NCI-H2029 (cell line): ENCODE data around the gene TRAFD1.

ENCODE experiments used
- DNase-seq: peaks from one replicate; lab custom pipeline; 2025; lab: John Stamatoyannopoulos, UW

The TRAFD1 gene

GRCh38 chr12:112160611-112161010 lies 35.3 kb downstream of the TRAFD1 start:
- DNase-seq: no peak

- no peak for DNase-seq
Measured at GRCh38 chr12:112161711-112162110, 36.4 kb downstream of the TRAFD1 start.

GRCh38 chr12:112162241-112162790 lies 37.0 kb downstream of the TRAFD1 start:
- DNase-seq: no peak

GRCh38 chr12:112163056-112163455 lies 37.7 kb downstream of the TRAFD1 start:
- no peak for DNase-seq

GRCh38 chr12:112163471-112163991 lies 38.2 kb downstream of the TRAFD1 start:
- DNase-seq: no peak

- DNase-seq: no peak
Measured at GRCh38 chr12:112164011-112164660, 38.8 kb downstream of the TRAFD1 start.

GRCh38 chr12:112165624-112166023 lies 40.3 kb downstream of the TRAFD1 start:
- no peak for DNase-seq

GRCh38 chr12:112166051-112167015 lies 41.0 kb downstream of the TRAFD1 start:
- no peak for DNase-seq

- no peak for DNase-seq
Measured at GRCh38 chr12:112167031-112167461, 41.7 kb downstream of the TRAFD1 start.

GRCh38 chr12:112167718-112168525 lies 42.6 kb downstream of the TRAFD1 start:
- no peak for DNase-seq

- no peak for DNase-seq
Measured at GRCh38 chr12:112168561-112168971, 43.2 kb downstream of the TRAFD1 start.

GRCh38 chr12:112169161-112169872 lies 44.0 kb downstream of the TRAFD1 start:
- DNase-seq: no peak

- DNase-seq: no peak
Measured at GRCh38 chr12:112169966-112170365, 44.6 kb downstream of the TRAFD1 start.

GRCh38 chr12:112170376-112170775 lies 45.0 kb downstream of the TRAFD1 start:
- DNase-seq: no peak

GRCh38 chr12:112170971-112171596 lies 45.7 kb downstream of the TRAFD1 start:
- no peak for DNase-seq

- no peak for DNase-seq
Measured at GRCh38 chr12:112172556-112173324, 47.4 kb downstream of the TRAFD1 start.

- no peak for DNase-seq
Measured at GRCh38 chr12:112175361-112176155, 50.2 kb downstream of the TRAFD1 start.

GRCh38 chr12:112176321-112177010 lies 51.1 kb downstream of the TRAFD1 start:
- no peak for DNase-seq
